GM18502 (cell line): ENCODE data around the gene KHDRBS1.
"Not testable (repeated sequence)": the region's sequence is repeated elsewhere in the genome, so short reads cannot be mapped to it uniquely, and the experiment has no call there.

Experiments
- ATAC-seq: cut with Tn5 transposase; IDR thresholded peaks from one replicate; pipeline ENCODE4 v1.9.1; 2021; ENCODE audit warnings: mild to moderate bottlenecking; ENCODE audit not compliant: unreplicated experiment, poor library complexity

Gene KHDRBS1

DNA sequence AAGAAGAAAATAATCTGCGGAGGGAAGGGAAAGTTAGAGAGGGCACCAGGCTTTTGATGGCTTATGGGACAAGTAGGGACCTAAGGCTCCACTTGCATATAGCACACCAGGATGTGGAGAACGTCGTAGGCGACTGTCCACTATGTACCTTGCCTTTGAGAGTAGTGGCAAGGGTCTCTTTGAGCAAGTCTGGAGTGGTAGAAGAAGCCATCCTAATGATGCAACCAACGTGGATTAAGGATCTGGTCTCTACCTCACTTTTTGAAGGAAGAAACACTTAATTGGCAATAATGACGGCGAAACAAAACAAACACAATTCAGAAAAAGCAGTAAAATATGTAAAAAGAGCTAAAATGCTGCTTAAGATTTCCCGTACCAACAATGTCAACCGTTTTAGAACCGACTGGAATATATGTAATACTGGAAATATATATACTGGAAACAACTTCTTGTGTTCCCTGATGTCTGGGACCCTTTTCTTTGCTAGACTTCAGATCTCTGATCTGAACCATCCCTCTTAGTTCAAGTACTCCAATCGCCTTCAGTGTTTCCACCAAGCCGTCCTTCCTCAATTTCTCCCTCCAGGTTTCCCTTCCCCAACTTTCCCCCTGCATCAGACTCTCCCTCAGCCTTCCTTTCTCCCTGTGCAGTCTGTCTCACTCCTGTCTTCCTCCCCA lies 821 bp upstream of the KHDRBS1 start:
- ATAC-seq, result no peak

DNA sequence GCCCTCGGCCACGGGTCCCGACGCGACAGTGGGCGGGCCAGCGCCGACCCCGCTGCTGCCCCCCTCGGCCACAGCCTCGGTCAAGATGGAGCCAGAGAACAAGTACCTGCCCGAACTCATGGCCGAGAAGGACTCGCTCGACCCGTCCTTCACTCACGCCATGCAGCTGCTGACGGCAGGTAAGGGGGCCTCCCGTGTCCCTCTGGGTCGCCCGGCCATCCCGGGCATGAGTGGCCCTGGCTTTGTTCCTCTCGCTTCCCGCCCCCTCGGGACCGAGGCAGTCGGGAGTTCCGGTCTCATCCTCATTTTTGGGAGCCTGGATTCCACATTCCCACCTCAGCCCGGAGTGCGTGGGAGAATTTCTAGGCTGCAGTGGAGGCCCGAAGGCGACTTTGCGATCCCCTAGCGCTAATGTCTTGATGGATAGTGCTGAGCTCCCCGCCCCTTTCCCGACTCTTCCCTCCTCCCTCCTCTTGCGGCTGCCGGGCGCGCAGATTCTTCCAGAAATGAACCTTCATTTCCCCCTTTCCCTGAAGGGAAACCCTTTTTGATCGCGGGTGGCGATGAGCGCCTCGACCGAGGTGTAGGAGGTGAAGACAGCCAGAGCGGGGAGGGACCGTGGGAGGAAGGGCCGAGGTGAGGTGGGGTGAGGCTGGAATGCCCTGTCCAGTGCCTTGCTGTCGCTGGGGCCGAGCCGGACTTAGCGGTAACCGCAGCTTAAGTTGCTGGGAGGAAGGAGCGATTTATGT lies 705 bp downstream of the KHDRBS1 start:
- ATAC-seq, result no peak

DNA sequence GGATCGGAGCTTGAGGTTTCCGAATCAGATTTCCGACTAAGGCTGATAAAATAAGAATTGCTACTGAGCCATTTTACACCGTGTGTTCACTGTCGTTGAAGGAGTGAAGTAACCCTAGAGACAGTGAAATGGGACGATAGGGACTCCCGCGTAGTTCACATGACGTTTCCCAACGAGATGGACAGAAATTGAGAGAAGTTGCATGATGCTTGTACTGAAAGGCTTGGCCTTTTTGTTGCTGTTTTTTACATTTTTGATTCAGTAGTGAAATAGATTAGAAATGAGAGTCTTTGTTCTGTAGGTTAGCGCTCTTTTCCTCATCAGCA lies 1.2 kb downstream of the KHDRBS1 start:
- no peak for ATAC-seq

DNA sequence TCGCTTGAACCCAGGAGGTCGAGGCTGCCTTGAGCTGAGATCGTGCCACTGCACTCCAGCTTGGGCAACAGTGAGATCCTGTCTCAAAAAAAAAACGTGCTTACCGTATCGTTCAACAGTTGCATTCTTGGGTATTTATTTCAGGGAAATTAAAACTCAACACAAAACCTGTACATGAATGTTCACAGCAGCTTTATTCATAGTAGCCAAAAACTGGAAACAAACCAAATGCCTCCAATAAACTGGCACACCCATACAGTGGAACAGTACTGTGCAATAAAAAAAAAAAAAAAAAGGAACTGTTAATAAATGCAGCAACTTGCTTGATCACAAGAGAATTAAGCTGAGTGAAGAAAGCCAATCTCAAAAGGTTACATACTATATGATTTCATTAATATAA lies 6.7 kb downstream of the KHDRBS1 start:
- ATAC-seq, result no peak

DNA sequence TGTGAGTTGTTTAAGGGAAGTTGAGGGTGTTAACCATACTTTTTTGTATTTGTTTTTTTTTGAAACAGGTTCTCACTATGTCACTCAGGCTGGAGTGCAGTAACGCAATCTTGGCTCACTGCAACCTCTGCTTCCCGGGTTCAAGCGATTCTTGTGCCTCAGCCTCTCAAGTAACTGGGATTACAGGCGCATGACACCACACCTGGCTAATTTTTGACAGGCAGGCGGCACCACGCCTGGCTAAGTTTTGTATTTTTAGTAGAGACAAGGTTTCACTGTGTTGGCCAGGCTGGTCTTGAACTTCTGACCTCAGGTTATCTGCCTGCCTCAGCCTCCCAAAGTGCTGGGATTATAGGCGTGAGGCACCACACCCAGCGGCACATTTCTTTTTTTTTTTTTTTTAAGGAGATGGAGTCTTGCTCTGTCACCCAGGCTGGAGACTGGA lies 7.9 kb downstream of the KHDRBS1 start:
- ATAC-seq, result not testable (repeated sequence)

DNA sequence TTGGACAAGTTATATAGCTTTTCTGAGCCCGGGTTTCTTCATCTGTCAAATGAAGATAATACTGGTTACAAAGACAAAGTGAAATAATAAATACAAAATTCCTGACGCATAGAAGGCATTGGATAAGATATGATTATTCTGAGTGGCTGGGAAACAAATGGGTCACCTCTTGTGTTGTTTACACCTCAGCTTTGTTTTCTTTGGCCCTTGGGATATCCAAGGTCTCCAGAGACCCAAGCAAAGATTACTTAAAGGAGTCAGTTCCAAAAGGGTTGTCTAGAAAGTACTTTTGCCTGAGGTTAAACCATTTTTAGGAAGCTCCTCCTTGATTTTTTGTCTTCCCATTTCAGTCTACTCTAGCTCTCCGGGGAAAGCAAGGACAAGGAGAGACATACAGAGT lies 9.7 kb downstream of the KHDRBS1 start:
- no peak for ATAC-seq

DNA sequence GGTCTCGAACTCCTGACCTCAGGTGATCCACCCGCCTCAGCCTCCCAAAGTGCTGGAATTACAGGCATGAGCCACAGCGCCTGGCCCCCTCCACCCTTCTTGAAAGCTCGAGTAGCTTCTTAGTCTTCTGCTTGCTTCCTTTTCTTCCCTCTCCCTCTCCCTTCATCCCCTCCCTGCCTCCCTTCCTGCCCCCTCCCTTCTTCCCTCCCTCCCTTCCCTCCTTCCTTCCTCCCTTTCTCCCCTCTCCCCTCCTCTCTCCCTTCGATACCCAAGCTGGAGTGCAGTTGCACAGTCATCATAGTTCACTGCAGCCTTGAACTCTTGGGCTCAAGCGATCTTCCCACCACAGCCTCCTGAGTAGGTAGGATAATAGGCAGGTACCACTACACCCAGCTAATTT lies 11.8 kb downstream of the KHDRBS1 start:
- no peak for ATAC-seq

DNA sequence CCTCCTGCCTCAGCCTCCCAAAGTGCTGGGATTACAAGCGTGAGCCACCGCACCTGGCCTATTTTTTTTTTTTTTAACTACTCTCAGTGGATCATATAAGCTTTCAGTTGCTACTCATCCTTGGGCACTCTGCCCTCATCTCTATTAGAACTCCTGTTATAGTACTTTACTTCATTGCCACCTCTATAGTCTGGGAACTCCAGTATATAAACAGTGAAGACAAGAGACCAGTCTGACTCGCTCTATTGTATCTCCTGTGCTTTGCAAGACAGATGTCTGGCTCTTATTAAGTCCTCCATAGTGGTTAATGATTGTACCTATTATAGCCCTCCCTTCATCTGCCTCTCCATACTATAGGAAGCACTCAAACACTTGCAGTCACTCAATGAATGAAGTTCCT lies 15.1 kb downstream of the KHDRBS1 start:
- ATAC-seq, result no peak

DNA sequence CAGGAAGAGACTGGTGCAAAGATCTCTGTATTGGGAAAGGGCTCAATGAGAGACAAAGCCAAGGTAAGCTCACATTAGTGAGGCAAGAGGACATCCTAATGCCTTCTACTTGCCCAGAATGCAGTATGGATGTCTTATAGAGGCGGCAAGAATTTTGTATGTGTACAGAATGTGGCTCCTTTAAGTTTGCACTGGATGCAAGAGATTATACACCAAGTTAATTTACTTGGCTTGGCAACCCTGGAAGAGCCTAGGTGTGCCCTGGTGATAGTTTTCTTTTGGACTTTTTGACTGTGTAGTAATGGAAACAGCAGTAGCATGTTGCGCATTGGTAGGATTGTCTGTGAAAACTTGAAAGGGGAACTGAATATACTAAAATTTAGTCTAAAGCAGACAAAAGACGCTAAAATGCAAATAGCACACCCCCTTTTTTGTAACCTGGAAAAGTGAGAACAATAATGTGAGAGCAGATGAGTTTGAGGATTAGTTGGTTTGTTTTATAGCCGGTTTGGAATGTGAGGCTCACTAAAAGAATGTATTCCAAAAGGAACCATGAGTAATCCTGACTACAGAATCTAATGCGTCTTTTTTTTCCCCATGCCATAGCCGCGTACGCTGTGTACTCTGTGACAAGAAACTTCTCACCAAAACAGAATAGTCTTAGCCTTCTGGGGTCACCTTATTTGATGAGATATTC lies 18.1 kb downstream of the KHDRBS1 start:
- no peak for ATAC-seq

DNA sequence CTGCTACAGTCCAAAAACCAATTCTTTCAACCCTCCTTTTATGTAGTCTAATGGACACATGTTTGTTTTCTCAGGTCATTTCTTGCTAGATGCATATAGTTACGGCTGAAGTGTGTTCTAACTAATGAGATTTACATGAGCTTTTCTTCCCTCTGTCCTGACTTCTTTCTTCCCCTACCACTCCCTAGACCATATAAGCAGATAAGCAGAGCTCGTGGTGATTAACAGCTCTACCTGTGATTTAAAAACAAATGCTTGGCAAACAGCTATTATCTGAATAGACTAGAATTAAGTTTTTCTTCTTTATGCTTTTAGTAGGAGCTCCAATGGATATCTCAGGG lies 18.6 kb downstream of the KHDRBS1 start:
- no peak for ATAC-seq

DNA sequence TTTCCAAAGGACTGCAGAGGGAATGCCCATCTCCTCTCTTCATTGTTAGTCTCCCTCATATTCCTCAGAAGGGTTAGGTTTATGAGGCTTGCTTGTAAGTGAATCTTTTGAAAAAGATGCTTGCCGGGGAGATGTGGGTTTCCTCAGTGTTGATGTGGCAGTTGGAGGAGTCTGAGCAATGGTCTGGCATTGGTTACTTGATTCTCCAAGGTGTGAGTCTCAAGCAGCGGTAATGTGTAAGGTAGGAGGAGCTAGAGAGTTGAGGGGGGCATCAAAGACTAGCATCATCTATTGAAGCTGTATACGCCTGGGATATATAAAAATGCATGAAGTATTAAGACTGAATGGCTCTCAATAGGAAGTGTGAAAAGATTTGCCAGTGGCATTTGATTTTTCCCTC lies 21.5 kb downstream of the KHDRBS1 start:
- ATAC-seq, result no peak

DNA sequence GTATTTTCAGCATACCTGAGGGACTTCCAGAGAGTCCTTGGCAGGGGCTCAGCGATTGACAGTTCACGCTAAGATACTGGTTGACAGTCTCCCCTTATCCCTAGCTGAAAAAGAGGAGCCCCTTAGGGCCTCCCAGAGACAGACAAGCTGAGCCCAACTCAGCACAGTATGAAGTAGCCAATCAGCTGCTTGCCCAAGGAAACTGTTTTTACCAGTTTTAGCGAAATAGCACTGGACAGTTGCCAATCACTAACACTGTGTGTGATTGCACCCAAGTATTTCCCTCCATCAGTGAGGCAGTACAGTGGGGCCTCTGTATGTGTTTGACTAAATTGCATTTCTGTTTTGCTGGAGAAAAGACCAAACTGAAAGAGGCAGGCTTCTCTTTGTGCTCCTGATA lies 27.0 kb downstream of the KHDRBS1 start:
- no peak for ATAC-seq

DNA sequence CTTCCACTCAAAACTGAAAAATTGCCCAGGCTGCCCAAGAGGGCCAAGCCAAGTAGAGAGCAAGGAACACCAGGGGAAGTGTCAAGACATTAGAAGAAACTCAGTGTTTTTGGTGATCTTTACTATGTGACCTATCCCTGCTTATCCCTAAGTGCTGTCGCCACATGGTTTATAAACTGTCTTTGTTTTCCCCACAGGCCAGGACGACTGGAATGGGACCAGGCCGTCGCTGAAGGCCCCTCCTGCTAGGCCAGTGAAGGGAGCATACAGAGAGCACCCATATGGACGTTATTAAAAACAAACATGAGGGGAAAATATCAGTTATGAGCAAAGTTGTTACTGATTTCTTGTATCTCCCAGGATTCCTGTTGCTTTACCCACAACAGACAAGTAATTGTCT lies 28.7 kb downstream of the KHDRBS1 start:
- ATAC-seq, result no peak

DNA sequence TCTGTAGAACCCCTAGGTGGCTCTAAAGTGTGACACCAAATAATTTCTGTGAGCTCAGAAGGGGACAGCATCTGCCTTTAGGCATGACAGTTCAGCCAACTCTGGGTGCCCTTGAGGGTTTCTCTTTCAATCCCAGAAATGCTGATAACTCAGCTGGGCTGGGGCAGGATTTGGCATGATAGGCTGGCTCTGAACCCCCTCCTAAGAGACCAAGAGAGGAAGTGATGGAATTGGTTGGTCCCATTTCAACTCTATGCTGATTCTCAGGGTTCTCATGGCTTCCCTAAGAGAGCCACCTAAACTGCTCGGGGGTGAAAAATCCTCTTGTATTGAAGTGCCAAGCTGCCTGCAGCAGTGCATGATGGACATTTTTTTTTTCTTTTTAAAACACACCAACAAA lies 30.6 kb downstream of the KHDRBS1 start:
- ATAC-seq, result no peak

DNA sequence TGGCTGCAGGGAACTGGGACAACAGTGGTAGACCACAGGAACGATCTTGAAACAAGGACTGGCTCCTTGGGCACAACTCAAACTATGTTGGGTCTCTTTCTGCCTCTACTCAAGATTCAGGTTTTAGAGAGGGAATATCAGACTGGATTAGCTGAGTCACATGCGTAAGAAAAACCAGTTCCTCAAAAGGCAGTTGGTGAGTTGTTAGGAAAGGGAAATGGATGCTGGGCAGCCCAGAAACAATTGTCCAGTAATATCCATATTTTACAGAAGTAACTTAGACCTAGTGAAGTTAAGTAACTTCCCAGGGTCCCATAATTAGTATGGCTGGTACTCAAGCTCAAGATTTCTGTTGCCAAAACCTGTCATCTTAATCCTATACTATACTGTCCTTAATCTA lies 32.1 kb downstream of the KHDRBS1 start:
- no peak for ATAC-seq

DNA sequence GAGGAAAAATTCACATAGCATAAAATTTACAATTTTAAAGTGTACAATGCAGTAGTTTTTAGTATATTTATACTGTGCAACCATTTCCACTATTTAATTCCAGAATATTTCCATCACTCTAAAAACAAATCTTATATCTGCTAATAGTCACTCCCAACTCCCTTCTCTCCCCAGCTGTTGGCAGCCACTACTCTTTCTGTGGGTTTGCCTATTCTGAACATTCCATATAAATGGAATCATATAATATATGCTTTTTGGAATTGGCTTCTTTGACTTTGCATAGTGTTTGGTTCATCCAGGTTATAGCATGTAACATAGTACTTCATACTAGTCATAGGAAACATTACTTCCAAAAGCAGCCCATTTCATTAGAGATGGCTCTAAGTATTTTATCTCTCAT lies 34.0 kb downstream of the KHDRBS1 start:
- no peak for ATAC-seq

DNA sequence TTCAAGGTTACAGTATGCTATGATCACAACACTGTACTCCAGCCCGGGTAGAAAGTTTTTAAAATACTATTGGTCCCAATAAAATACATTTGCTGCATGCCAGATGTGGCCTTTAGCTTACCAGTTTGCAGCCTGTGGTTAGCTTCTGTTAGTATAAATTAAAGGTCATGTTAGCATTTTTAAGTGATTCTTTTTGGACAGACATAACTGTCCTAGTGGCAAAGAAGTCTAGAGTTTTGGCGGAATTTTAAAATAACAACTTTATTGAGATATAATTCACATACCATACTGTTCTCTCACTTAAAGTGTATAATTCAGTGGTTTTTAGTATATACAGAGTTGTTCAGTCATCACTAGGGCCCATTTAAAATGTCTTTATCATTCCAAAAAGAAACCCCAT lies 34.8 kb downstream of the KHDRBS1 start:
- no peak for ATAC-seq

DNA sequence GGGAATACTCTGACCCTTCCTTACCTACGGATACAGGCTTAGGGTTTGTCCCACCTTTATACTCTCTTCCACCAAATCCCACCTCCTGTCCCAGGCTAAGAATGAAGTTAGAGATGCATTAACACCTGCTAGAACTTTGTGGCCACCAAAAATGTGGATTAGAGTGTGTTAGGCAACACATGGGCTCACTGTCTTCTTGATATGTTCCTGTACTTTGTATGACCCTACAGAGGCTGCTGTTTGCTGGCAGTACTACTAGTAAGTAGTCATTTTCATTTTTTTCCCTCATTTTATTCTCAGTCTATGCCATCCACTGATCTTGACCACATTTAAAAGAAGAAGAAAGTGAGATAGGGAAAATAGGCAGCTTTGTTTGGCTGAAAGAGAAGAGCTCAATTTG lies 38.0 kb downstream of the KHDRBS1 start:
- no peak for ATAC-seq

DNA sequence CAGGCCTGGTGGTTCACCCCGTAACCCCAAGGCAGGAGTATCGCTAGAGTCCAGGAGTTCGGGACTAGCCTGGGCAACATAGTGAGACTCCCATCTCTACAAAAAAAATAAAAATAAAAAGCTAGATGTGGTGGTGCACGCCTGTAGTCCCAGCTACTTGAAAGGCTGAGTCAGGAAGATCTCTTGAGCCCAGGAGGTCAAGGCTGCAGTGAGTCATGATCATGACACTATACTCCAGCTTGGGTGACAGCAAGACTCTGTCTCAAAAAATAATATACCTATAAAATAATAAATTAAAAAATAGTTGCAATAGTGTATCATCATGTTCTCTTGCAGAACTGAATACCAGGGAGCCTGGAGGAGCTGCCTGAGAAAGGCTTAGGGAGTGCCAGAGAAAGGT lies 39.2 kb downstream of the KHDRBS1 start:
- no peak for ATAC-seq

DNA sequence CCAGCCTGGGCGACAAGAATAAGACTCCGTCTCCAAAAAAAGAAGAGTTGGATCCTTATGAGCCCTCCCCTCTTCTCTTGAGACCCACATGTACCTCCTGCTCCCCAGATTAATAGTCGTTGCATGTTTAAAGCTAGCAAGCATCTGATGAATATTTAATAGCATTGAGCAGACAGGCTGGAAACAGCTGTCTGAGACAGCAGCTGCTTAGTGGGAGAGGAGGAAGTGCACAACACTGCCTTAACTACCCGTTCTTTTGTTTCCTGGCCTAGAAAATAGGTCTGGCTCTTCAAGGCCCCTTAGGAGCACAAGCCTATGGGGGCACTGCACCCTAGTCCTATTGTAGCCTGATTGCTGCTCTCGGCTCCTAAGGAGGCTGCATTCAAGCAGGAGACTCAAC lies 41.7 kb downstream of the KHDRBS1 start:
- no peak for ATAC-seq

DNA sequence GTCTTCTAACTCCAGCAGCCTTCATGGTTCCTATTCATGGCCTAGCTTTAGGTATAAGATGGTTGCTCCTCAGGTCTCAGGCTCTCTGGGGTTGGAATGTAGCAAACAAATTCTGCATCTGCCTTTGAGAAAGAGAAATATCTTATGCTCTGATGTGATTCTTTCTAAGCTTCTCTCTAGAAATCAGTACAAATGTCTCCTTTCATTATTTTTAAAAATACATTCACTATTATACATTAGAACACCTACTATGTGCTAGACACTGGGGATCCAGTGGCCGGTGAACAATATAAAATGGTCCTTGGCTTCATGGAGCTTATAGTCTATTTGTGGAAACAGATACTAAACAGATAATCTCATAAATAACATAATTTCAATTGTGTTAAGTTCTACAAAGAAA lies 42.9 kb downstream of the KHDRBS1 start:
- ATAC-seq, result no peak

DNA sequence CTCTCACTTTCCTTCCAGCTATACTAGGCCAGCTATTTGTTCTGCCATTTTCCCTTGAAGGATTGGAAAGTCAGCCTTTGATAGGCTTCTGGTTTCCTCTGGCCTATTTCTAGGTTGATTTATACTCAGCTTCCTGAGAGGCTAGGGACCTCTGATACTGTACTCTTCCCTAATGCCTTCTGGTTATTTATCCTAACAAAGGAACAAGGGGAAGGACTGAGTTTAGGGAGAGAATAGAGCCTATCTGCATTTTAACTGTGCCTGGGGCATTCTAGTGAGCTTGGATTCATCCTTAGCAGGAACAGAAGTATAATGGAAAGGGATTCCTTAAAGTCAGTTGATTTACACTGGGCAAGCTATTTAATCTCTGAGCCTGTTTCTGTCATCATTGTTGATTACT lies 47.2 kb downstream of the KHDRBS1 start:
- no peak for ATAC-seq
